Liver (tissue), 3 donors: Measurements from ENCODE around the gene USP48.

Source experiments
- EGR1 ChIP-seq, 2 donors: IDR thresholded peaks; 2 replicates each; pipeline ENCODE4 v1.6.1; 2016 to 2018; ENCODE audit warnings: antibody characterized with exemption in 2 of 2, low read depth in 2 of 2
- FOXA2 ChIP-seq: IDR thresholded peaks from 2 replicates; pipeline ENCODE4 v1.6.1; 2016; ENCODE audit warnings: antibody characterized with exemption
- GABPA ChIP-seq, 2 donors: IDR thresholded peaks in 1 of 2; conservative IDR thresholded peaks in 1 of 2; 2 replicates each; pipeline ENCODE4 v1.6.1; 2016; ENCODE audit warnings: antibody characterized with exemption in 2 of 2, mild to moderate bottlenecking in 1 of 2, moderate library complexity in 1 of 2
- JUND ChIP-seq, 2 donors: IDR thresholded peaks; 2 replicates each; pipeline ENCODE4 v1.6.1; 2016; ENCODE audit warnings: antibody characterized with exemption in 2 of 2
- NR2F2 ChIP-seq: IDR thresholded peaks from 2 replicates; pipeline ENCODE4 v1.6.1; 2016; ENCODE audit warnings: antibody characterized with exemption
- RAD21 ChIP-seq, 2 donors: IDR thresholded peaks; 2 replicates each; pipeline ENCODE4 v1.6.1; 2016; ENCODE audit warnings: antibody characterized with exemption in 2 of 2, mild to moderate bottlenecking in 2 of 2
- RXRA ChIP-seq, 2 donors: IDR thresholded peaks; 2 replicates each; pipeline ENCODE4 v1.6.1; 2017 to 2018; ENCODE audit warnings: antibody characterized with exemption in 2 of 2, mild to moderate bottlenecking in 1 of 2
- SP1 ChIP-seq: IDR thresholded peaks from 2 replicates; pipeline ENCODE4 v1.6.1; 2018; ENCODE audit warnings: antibody characterized with exemption, mild to moderate bottlenecking
- TAF1 ChIP-seq: conservative IDR thresholded peaks from 2 replicates; pipeline ENCODE4 v1.6.1; 2016; ENCODE audit warnings: antibody characterized with exemption, mild to moderate bottlenecking
- YY1 ChIP-seq: IDR thresholded peaks from 2 replicates; pipeline ENCODE4 v1.6.1; 2016; ENCODE audit warnings: antibody characterized with exemption, mild to moderate bottlenecking
- ZBTB33 ChIP-seq: IDR thresholded peaks from 2 replicates; pipeline ENCODE4 v1.6.1; 2016; ENCODE audit warnings: antibody characterized with exemption
- TF ChIP-seq, protein P1 (sequence below): fragments of 150-350 bp; IDR thresholded peaks from 2 replicates; pipeline ENCODE4 v1.5.1; 2017; ENCODE audit warnings: improper control_type of control experiment, low read depth, low read length; ENCODE audit not compliant: missing input control
- TF ChIP-seq, protein P2 (sequence below): IDR thresholded peaks from 2 replicates; pipeline ENCODE4 v1.6.1; 2016; ENCODE audit warnings: antibody characterized with exemption, mild to moderate bottlenecking
- TF ChIP-seq, protein P3 (sequence below): IDR thresholded peaks from 2 replicates; pipeline ENCODE4 v1.6.1; 2016; ENCODE audit warnings: antibody characterized with exemption
- donor health status: healthy.
- donor health status: healthy.

DNA sequence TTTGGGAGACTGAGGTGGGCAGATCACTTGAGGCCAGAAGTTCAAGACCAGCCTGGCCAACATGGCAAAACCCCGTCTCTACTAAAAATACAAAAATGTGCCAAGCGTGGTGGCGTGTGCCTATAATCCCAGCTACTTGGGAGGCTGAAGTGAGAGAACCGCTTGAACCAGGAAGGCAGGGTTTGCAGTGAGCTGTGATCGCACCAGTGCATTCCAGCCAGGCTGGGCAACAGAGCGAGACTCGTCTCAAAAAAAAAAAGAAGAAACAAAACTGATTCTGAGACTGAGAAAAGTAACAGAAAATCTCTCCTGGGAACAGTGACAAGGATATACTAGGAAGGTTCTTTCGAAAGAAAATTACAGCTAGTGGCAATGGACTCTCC, 20.9 kb downstream of the USP48 start:
- TF ChIP-seq EGR1 (IDR thresholded peaks at IDR 0.05; ENCODE audit: low read depth in 2 of 2) (no peak), TAF1 (no peak), YY1 (no peak), SP1 (no peak), RAD21 (IDR thresholded peaks at IDR 0.05) (no peak), NR2F2 (no peak), GABPA (IDR thresholded peaks at IDR 0.05 in 1 of 2, conservative IDR thresholded peaks at IDR 0.05 in 1 of 2) (no peak), ZBTB33 (no peak), FOXA2 (no peak), JUND (IDR thresholded peaks at IDR 0.05) (no peak), RXRA (IDR thresholded peaks at IDR 0.05) (no peak)
- TF ChIP-seq, protein P1, sequence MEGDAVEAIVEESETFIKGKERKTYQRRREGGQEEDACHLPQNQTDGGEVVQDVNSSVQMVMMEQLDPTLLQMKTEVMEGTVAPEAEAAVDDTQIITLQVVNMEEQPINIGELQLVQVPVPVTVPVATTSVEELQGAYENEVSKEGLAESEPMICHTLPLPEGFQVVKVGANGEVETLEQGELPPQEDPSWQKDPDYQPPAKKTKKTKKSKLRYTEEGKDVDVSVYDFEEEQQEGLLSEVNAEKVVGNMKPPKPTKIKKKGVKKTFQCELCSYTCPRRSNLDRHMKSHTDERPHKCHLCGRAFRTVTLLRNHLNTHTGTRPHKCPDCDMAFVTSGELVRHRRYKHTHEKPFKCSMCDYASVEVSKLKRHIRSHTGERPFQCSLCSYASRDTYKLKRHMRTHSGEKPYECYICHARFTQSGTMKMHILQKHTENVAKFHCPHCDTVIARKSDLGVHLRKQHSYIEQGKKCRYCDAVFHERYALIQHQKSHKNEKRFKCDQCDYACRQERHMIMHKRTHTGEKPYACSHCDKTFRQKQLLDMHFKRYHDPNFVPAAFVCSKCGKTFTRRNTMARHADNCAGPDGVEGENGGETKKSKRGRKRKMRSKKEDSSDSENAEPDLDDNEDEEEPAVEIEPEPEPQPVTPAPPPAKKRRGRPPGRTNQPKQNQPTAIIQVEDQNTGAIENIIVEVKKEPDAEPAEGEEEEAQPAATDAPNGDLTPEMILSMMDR = no peak
- TF ChIP-seq, protein P2, sequence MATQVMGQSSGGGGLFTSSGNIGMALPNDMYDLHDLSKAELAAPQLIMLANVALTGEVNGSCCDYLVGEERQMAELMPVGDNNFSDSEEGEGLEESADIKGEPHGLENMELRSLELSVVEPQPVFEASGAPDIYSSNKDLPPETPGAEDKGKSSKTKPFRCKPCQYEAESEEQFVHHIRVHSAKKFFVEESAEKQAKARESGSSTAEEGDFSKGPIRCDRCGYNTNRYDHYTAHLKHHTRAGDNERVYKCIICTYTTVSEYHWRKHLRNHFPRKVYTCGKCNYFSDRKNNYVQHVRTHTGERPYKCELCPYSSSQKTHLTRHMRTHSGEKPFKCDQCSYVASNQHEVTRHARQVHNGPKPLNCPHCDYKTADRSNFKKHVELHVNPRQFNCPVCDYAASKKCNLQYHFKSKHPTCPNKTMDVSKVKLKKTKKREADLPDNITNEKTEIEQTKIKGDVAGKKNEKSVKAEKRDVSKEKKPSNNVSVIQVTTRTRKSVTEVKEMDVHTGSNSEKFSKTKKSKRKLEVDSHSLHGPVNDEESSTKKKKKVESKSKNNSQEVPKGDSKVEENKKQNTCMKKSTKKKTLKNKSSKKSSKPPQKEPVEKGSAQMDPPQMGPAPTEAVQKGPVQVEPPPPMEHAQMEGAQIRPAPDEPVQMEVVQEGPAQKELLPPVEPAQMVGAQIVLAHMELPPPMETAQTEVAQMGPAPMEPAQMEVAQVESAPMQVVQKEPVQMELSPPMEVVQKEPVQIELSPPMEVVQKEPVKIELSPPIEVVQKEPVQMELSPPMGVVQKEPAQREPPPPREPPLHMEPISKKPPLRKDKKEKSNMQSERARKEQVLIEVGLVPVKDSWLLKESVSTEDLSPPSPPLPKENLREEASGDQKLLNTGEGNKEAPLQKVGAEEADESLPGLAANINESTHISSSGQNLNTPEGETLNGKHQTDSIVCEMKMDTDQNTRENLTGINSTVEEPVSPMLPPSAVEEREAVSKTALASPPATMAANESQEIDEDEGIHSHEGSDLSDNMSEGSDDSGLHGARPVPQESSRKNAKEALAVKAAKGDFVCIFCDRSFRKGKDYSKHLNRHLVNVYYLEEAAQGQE = no peak
- TF ChIP-seq, protein P3, sequence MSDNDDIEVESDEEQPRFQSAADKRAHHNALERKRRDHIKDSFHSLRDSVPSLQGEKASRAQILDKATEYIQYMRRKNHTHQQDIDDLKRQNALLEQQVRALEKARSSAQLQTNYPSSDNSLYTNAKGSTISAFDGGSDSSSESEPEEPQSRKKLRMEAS = no peak
